Measurements from ENCODE around the gene AGBL2. TPM values are rescaled to one million over a fixed set of nuclear protein-coding genes. Genes with fewer than 3 reads are reported as not detected.

The AGBL2 gene
- 4.2 TPM for total RNA-seq

GRCh38 chr11:47715082-47715669 lies at the start of gene AGBL2:
AGBL2 (minus strand) TSS chr11:47715369; CDS start chr11:47714650, 719 bp downstream.

DNA sequence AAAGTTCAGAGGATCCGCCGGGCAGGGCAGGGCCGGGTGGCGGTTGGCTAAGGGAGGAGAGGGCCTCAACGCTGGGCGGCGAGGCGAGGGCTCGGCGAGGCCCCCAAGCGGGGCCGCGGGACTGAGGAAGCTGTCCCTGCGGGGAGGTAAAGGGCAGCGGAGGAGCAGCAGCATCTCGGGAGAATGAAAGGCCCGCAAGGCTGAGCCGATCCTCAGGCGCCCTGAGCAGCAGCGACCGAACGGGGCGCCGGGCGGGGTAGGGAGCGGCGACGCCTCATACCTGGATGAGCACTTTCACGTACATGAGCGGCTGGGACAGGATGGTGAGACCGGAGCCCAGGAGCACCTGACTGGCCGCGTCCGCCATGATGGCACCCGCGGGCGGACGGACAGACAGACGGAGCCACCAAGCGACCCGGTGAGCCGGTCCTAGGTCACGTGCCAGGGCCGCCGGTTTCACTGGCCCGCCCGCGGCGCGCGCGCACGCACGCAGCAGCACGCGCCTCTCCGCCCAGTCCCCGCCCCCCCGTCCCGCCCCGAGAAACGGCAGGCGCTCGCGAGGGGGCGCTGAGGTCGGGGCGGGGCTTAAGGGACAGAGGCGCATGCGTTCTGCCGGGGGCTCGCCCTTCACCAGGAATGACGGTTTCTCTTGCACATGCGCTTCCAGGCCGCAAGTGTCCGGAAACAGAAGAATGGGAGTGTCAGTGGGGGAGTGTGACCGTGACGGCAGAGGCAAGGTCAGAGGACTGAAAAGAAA lies 72.9 kb downstream of the AGBL2 start, which contains the start of gene MTCH2:
Gene MTCH2 (minus strand): TSS at position 461 of the 757 bp plus-strand sequence. CDS start 94 bp downstream, at position 367.

Other genes starting within 250 kb of the AGBL2 start
- gene CELF1, start 162.2 kb downstream of the AGBL2 start, total RNA-seq: 227 TPM
- 87.0 TPM for gene PTPMT1, start 149.8 kb downstream of the AGBL2 start, total RNA-seq
- gene KBTBD4, start 136.4 kb downstream of the AGBL2 start, total RNA-seq: 31.8 TPM
- 62.6 TPM for gene NDUFS3, start 136.3 kb downstream of the AGBL2 start, total RNA-seq
- gene FAM180B, start 128.7 kb downstream of the AGBL2 start, total RNA-seq: 1.2 TPM
- 18.5 TPM for gene C1QTNF4, start 121.0 kb downstream of the AGBL2 start, total RNA-seq
- gene MTCH2, start 72.8 kb downstream of the AGBL2 start, total RNA-seq: 48.7 TPM
- gene FNBP4, start 52.0 kb upstream of the AGBL2 start, total RNA-seq: 211 TPM
- gene NUP160, start 133.0 kb upstream of the AGBL2 start, total RNA-seq: 83.0 TPM

Data from camera-type eye (tissue), 1 donor.